ENCODE measurements around the gene PGBD1.

- TF ChIP-seq CTCF (IDR thresholded peaks at IDR 0.05; ENCODE audit: low read length): no peak
- no peak for TF ChIP-seq EZH2 (IDR thresholded peaks at IDR 0.05; ENCODE audit: borderline replicate concordance, low read length)
These were observed 22.2 kb upstream of the PGBD1 start, which contains the start of gene NKAPL for GRCh38 chr6:28258877-28259777.

Data from OCI-LY1 (cell line).